Hepatocyte (in vitro differentiated cells): ENCODE data around the gene NTRK3.

Experiments
- EZH2 ChIP-seq: fragments of 200-600 bp; sonication (generic); IDR thresholded peaks from 2 replicates; pipeline ENCODE4 v1.6.1; 2016; ENCODE audit warnings: antibody characterized with exemption, mild to moderate bottlenecking, borderline replicate concordance
- EZH2phosphoT487 ChIP-seq: fragments of 200-600 bp; sonication (generic); IDR thresholded peaks from one replicate; pipeline ENCODE4 v1.6.1; 2018; ENCODE audit warnings: antibody characterized with exemption, mild to moderate bottlenecking, low read depth, moderate library complexity; ENCODE audit not compliant: unreplicated experiment, severe bottlenecking
- TF ChIP-seq, protein P1 (sequence below): fragments of 200-600 bp; sonication (generic); IDR thresholded peaks from 2 replicates; pipeline ENCODE4 v1.5.1; 2016; ENCODE audit warnings: antibody characterized with exemption, mild to moderate bottlenecking; ENCODE audit not compliant: poor library complexity

DNA sequence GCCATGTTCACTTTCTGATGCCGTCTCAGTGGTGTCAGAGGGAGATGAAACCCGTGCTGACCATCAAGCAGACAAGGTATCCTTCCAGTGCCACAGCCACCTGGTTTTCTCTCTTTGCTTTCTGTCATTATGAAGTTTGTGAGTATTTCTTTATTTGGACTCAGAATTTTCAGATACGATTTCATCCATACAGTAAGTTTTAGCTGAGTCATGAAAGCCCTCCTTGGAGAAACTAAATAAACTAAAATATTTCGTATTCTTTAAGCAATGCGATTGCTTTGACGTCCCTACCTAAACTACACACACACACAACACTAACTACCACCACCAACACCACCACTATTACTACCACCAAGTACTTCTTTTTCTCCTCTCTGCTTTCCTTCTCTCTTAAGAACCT, 350.1 kb downstream of the NTRK3 start:
- TF ChIP-seq, protein P1, sequence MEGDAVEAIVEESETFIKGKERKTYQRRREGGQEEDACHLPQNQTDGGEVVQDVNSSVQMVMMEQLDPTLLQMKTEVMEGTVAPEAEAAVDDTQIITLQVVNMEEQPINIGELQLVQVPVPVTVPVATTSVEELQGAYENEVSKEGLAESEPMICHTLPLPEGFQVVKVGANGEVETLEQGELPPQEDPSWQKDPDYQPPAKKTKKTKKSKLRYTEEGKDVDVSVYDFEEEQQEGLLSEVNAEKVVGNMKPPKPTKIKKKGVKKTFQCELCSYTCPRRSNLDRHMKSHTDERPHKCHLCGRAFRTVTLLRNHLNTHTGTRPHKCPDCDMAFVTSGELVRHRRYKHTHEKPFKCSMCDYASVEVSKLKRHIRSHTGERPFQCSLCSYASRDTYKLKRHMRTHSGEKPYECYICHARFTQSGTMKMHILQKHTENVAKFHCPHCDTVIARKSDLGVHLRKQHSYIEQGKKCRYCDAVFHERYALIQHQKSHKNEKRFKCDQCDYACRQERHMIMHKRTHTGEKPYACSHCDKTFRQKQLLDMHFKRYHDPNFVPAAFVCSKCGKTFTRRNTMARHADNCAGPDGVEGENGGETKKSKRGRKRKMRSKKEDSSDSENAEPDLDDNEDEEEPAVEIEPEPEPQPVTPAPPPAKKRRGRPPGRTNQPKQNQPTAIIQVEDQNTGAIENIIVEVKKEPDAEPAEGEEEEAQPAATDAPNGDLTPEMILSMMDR = no peak
- TF ChIP-seq EZH2 = no peak
- no peak for TF ChIP-seq EZH2phosphoT487
